ENCODE measurements around the gene SEC14L3.

The SEC14L3 gene

GRCh38 chr22:30426388-30427353, 45.1 kb downstream of the SEC14L3 start:
- no peak for DNase-seq (ENCODE audit: low read depth)
- TF ChIP-seq, protein P1, sequence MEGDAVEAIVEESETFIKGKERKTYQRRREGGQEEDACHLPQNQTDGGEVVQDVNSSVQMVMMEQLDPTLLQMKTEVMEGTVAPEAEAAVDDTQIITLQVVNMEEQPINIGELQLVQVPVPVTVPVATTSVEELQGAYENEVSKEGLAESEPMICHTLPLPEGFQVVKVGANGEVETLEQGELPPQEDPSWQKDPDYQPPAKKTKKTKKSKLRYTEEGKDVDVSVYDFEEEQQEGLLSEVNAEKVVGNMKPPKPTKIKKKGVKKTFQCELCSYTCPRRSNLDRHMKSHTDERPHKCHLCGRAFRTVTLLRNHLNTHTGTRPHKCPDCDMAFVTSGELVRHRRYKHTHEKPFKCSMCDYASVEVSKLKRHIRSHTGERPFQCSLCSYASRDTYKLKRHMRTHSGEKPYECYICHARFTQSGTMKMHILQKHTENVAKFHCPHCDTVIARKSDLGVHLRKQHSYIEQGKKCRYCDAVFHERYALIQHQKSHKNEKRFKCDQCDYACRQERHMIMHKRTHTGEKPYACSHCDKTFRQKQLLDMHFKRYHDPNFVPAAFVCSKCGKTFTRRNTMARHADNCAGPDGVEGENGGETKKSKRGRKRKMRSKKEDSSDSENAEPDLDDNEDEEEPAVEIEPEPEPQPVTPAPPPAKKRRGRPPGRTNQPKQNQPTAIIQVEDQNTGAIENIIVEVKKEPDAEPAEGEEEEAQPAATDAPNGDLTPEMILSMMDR (IDR thresholded peaks at IDR 0.05; ENCODE audit: control insufficient read depth, insufficient read depth, low read depth, low read length, missing control alignments), result peak; percentile 83
- H3K4me3 ChIP-seq (ENCODE audit: control insufficient read depth, low read depth, low read length), result peak overlapping the region; percentile 62

- H3K4me3 ChIP-seq (ENCODE audit: control insufficient read depth, low read depth, low read length), result peak within 1 kb of the TSS; percentile 62
- no peak for DNase-seq (ENCODE audit: low read depth)
- TF ChIP-seq, protein P1 (IDR thresholded peaks at IDR 0.05; ENCODE audit: control insufficient read depth, insufficient read depth, low read depth, low read length, missing control alignments), result peak; percentile 5
These were observed 46.0 kb downstream of the SEC14L3 start, which contains the start of gene MTFP1 for GRCh38 chr22:30425616-30426387. Gene MTFP1 (plus strand): TSS chr22:30425768. CDS start chr22:30425880, 112 bp downstream.

GRCh38 chr22:30425327-30425615, 46.5 kb downstream of the SEC14L3 start:
- TF ChIP-seq, protein P1 (IDR thresholded peaks at IDR 0.05; ENCODE audit: control insufficient read depth, insufficient read depth, low read depth, low read length, missing control alignments), result no peak
- H3K4me3 ChIP-seq (ENCODE audit: control insufficient read depth, low read depth, low read length), result peak overlapping the region; percentile 62

GRCh38 chr22:30424534-30425326, 47.1 kb downstream of the SEC14L3 start:
- TF ChIP-seq, protein P1 (IDR thresholded peaks at IDR 0.05; ENCODE audit: control insufficient read depth, insufficient read depth, low read depth, low read length, missing control alignments), result peak; percentile 12
- DNase-seq (ENCODE audit: low read depth), result no peak
- peak overlapping the region; percentile 62 for H3K4me3 ChIP-seq (ENCODE audit: control insufficient read depth, low read depth, low read length)

More at GRCh38 chr22:30425327-30425615, 46.5 kb downstream of the SEC14L3 start:
- no peak for DNase-seq (ENCODE audit: low read depth)

GRCh38 chr22:30423959-30424533, 47.8 kb downstream of the SEC14L3 start:
- TF ChIP-seq, protein P1 (IDR thresholded peaks at IDR 0.05; ENCODE audit: control insufficient read depth, insufficient read depth, low read depth, low read length, missing control alignments), result no peak
- H3K4me3 ChIP-seq (ENCODE audit: control insufficient read depth, low read depth, low read length), result peak overlapping the region; percentile 46
- DNase-seq (ENCODE audit: low read depth), result peak; percentile 99

Data from AG09309 (cell line).